Endothelial cell of umbilical vein (primary cell): ENCODE results near the gene YAP1.

Experiments
- EZH2 ChIP-seq: IDR thresholded peaks from 2 replicates; pipeline ENCODE4 v1.6.1; 2012; ENCODE audit warnings: borderline replicate concordance, low read depth, mild to moderate bottlenecking, moderate library complexity, low read length, inconsistent platforms; ENCODE audit not compliant: severe bottlenecking
- POLR2A ChIP-seq: IDR thresholded peaks from 2 replicates; pipeline ENCODE4 v1.6.1; 2012; ENCODE audit warnings: low read depth, mild to moderate bottlenecking, control low read depth, low read length

GRCh38 chr11:102204174-102204573 lies 93.9 kb downstream of the YAP1 start:
- no peak for TF ChIP-seq POLR2A
- no peak for TF ChIP-seq EZH2
